ENCODE data around the gene TAS2R38.

Gene TAS2R38

DNA sequence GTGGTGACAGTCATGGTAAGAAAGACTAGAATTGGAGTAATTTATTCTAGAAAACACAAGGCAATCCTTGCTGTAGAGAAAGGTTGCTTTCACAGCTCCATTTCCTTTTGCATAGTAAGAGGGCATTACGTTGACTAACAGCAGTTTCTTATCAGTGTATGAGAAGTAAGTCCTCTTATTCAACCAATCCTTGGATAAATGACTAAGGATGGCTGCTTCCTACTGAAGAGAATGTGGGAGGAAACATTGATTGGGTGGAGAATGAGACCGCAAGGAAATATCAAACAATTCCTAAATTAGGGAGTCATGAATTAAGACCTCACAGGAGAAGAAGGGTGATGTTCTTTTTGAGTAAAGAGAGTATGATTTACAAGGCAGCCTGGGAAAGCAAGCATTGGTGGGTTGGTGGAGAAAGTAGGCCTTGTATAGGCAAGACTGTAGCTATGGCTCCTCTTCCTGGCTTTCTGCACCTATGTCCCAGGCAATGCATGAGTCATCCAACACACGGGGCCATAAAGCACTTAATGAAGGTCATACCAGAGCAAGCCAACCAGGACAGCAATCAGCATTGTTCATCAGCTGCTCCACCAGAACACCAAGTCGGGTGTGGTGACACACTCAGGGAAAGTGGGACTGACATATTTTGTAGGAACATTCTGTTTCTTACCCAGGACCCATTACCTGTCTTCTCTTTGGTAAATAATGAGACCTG is 27.7 kb upstream of the TAS2R38 start:
- 38% methylated on average over 4 of the region's 4 CpGs for WGBS

GRCh38 chr7:142000244-142000643 is 26.7 kb upstream of the TAS2R38 start:
- 40% methylated on average over 1 of the region's 3 CpGs for WGBS
- H3K4ac ChIP-seq (ENCODE audit: low read depth in 1 of 2, low read length in 2 of 2): no peak overlapping the region

More for the DNA sequence above, 27.7 kb upstream of the TAS2R38 start:
- Histone ChIP-seq H3K9ac (ENCODE audit: low read length) (no peak overlapping the region), H3K79me1 (replicated peaks; ENCODE audit: low read length, poor library complexity, severe bottlenecking) (no peaks in the 10 kb centered on the region), H3K27ac (ENCODE audit: low read length, poor library complexity, severe bottlenecking) (no peak overlapping the region), H3K23ac (ENCODE audit: low read length in 2 of 2) (no peak overlapping the region), H2BK12ac (ENCODE audit: low read length in 2 of 2) (no peak overlapping the region), H3K4ac (ENCODE audit: low read depth in 1 of 2, low read length in 2 of 2) (no peak overlapping the region), H4K91ac (ENCODE audit: low read length) (no peak overlapping the region), H3K4me1 (ENCODE audit: control insufficient read depth, insufficient read depth, low read depth, low read length) (no peaks in the 10 kb centered on the region), H3K36me3 (ENCODE audit: control insufficient read depth in 1 of 2, insufficient read depth in 2 of 2, low read depth in 1 of 2, low read length in 2 of 2) (no peaks in the 10 kb centered on the region), H4K8ac (ENCODE audit: low read length) (no peak overlapping the region), H3K4me2 (ENCODE audit: low read length, poor library complexity, severe bottlenecking) (no peak overlapping the region), H2BK5ac (ENCODE audit: low read depth, low read length, poor library complexity, severe bottlenecking) (no peak overlapping the region), H3K18ac (ENCODE audit: low read depth in 1 of 2, low read length in 2 of 2) (no peak overlapping the region), H3K27me3 (ENCODE audit: control insufficient read depth in 1 of 2, insufficient read depth in 1 of 2, low read length in 2 of 2) (no peaks in the 10 kb centered on the region), H2AFZ (ENCODE audit: low read depth, low read length) (no peak overlapping the region), H3K14ac (ENCODE audit: low read length in 2 of 2) (no peak overlapping the region), H2AK5ac (ENCODE audit: low read length, severe bottlenecking) (no peak overlapping the region), H2BK120ac (ENCODE audit: low read depth, low read length) (no peak overlapping the region), H2BK15ac (ENCODE audit: low read depth, poor library complexity, severe bottlenecking) (no peak overlapping the region), H3K4me3 (ENCODE audit: insufficient read depth in 1 of 2, low read depth in 1 of 2, low read length in 2 of 2) (no peak overlapping the region), H3K9me3 (ENCODE audit: control insufficient read depth, low read length) (no peaks in the 10 kb centered on the region)
- no peak for DNase-seq

DNA sequence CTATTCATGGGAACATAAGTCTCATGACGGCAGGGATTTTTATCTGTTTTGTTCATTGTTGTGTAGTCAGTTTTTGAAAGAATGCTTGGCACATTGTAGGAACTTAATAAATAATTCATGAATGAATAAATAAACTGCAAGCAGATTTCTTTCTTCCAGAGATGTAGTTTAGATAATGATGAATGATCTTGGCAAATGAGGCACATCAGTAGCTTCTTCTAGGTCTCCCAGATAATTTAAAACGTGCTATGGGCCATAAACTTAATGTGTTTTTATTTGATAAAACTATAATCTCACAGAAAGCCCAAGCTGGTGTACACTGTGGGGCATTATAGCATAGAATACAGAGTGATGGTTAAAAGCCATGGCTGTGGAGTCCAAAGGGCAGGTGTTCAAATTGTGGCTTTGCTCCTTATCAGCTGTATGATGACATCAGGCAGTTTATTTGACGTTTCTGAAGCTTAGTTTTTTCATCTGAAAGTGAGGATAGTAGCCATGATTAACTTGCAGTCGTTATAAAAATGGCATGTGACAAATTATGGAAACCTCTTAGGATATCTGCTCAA is 25.6 kb upstream of the TAS2R38 start:
- 29% methylated on average over 1 of the region's 4 CpGs for WGBS
- H3K36me3 ChIP-seq (ENCODE audit: control insufficient read depth in 1 of 2, insufficient read depth in 2 of 2, low read depth in 1 of 2, low read length in 2 of 2): no peaks in the 10 kb centered on the region
- H3K4me2 ChIP-seq (ENCODE audit: low read length, poor library complexity, severe bottlenecking): no peak overlapping the region
- no peaks in the 10 kb centered on the region for H3K27me3 ChIP-seq (ENCODE audit: control insufficient read depth in 1 of 2, insufficient read depth in 1 of 2, low read length in 2 of 2)
- no peaks in the 10 kb centered on the region for H3K79me1 ChIP-seq (replicated peaks; ENCODE audit: low read length, poor library complexity, severe bottlenecking)
- no peak for DNase-seq
- H2BK15ac ChIP-seq (ENCODE audit: low read depth, poor library complexity, severe bottlenecking): no peak overlapping the region
- no peak overlapping the region for H4K8ac ChIP-seq (ENCODE audit: low read length)
- no peak overlapping the region for H2AK5ac ChIP-seq (ENCODE audit: low read length, severe bottlenecking)
- no peak overlapping the region for H2BK5ac ChIP-seq (ENCODE audit: low read depth, low read length, poor library complexity, severe bottlenecking)
- H3K9ac ChIP-seq (ENCODE audit: low read length): no peak overlapping the region
- H2BK120ac ChIP-seq (ENCODE audit: low read depth, low read length): no peak overlapping the region
- H3K4me3 ChIP-seq (ENCODE audit: insufficient read depth in 1 of 2, low read depth in 1 of 2, low read length in 2 of 2): no peak overlapping the region
- H2AFZ ChIP-seq (ENCODE audit: low read depth, low read length): no peak overlapping the region
- H3K27ac ChIP-seq (ENCODE audit: low read length, poor library complexity, severe bottlenecking): no peak overlapping the region
- H3K4me1 ChIP-seq (ENCODE audit: control insufficient read depth, insufficient read depth, low read depth, low read length): no peaks in the 10 kb centered on the region
- no peak overlapping the region for H4K91ac ChIP-seq (ENCODE audit: low read length)
- no peaks in the 10 kb centered on the region for H3K9me3 ChIP-seq (ENCODE audit: control insufficient read depth, low read length)
- H3K18ac ChIP-seq (ENCODE audit: low read depth in 1 of 2, low read length in 2 of 2): no peak overlapping the region
- H2BK12ac ChIP-seq (ENCODE audit: low read length in 2 of 2): no peak overlapping the region
- no peak overlapping the region for H3K14ac ChIP-seq (ENCODE audit: low read length in 2 of 2)
- no peak overlapping the region for H3K4ac ChIP-seq (ENCODE audit: low read depth in 1 of 2, low read length in 2 of 2)
- no peak overlapping the region for H3K23ac ChIP-seq (ENCODE audit: low read length in 2 of 2)

More at GRCh38 chr7:142000244-142000643, 26.7 kb upstream of the TAS2R38 start:
- no peak overlapping the region for H4K8ac ChIP-seq (ENCODE audit: low read length)
- H3K14ac ChIP-seq (ENCODE audit: low read length in 2 of 2): no peak overlapping the region
- no peak overlapping the region for H2BK12ac ChIP-seq (ENCODE audit: low read length in 2 of 2)
- no peak overlapping the region for H2AFZ ChIP-seq (ENCODE audit: low read depth, low read length)
- no peaks in the 10 kb centered on the region for H3K4me1 ChIP-seq (ENCODE audit: control insufficient read depth, insufficient read depth, low read depth, low read length)
- no peak overlapping the region for H3K23ac ChIP-seq (ENCODE audit: low read length in 2 of 2)
- no peak overlapping the region for H3K4me2 ChIP-seq (ENCODE audit: low read length, poor library complexity, severe bottlenecking)
- H3K36me3 ChIP-seq (ENCODE audit: control insufficient read depth in 1 of 2, insufficient read depth in 2 of 2, low read depth in 1 of 2, low read length in 2 of 2): no peaks in the 10 kb centered on the region
- DNase-seq: no peak
- no peaks in the 10 kb centered on the region for H3K9me3 ChIP-seq (ENCODE audit: control insufficient read depth, low read length)
- H2AK5ac ChIP-seq (ENCODE audit: low read length, severe bottlenecking): no peak overlapping the region
- H2BK120ac ChIP-seq (ENCODE audit: low read depth, low read length): no peak overlapping the region
- H3K9ac ChIP-seq (ENCODE audit: low read length): no peak overlapping the region
- no peaks in the 10 kb centered on the region for H3K27me3 ChIP-seq (ENCODE audit: control insufficient read depth in 1 of 2, insufficient read depth in 1 of 2, low read length in 2 of 2)
- no peak overlapping the region for H4K91ac ChIP-seq (ENCODE audit: low read length)
- no peak overlapping the region for H2BK15ac ChIP-seq (ENCODE audit: low read depth, poor library complexity, severe bottlenecking)
- H2BK5ac ChIP-seq (ENCODE audit: low read depth, low read length, poor library complexity, severe bottlenecking): no peak overlapping the region
- H3K27ac ChIP-seq (ENCODE audit: low read length, poor library complexity, severe bottlenecking): no peak overlapping the region
- no peak overlapping the region for H3K18ac ChIP-seq (ENCODE audit: low read depth in 1 of 2, low read length in 2 of 2)
- H3K4me3 ChIP-seq (ENCODE audit: insufficient read depth in 1 of 2, low read depth in 1 of 2, low read length in 2 of 2): no peak overlapping the region
- no peaks in the 10 kb centered on the region for H3K79me1 ChIP-seq (replicated peaks; ENCODE audit: low read length, poor library complexity, severe bottlenecking)

- H4K8ac ChIP-seq (ENCODE audit: low read length): no peak overlapping the region
- no peak overlapping the region for H3K4me2 ChIP-seq (ENCODE audit: low read length, poor library complexity, severe bottlenecking)
- WGBS: 67% methylated on average over 1 of the region's 1 CpG
- no peak overlapping the region for H2BK5ac ChIP-seq (ENCODE audit: low read depth, low read length, poor library complexity, severe bottlenecking)
- no peak overlapping the region for H3K18ac ChIP-seq (ENCODE audit: low read depth in 1 of 2, low read length in 2 of 2)
- no peak for DNase-seq
- H3K4me1 ChIP-seq (ENCODE audit: control insufficient read depth, insufficient read depth, low read depth, low read length): no peaks in the 10 kb centered on the region
- no peak overlapping the region for H3K23ac ChIP-seq (ENCODE audit: low read length in 2 of 2)
- no peak overlapping the region for H3K9ac ChIP-seq (ENCODE audit: low read length)
- no peak overlapping the region for H2AK5ac ChIP-seq (ENCODE audit: low read length, severe bottlenecking)
- H3K4ac ChIP-seq (ENCODE audit: low read depth in 1 of 2, low read length in 2 of 2): no peak overlapping the region
- peaks cover 2% of the 10 kb centered on the region for H3K9me3 ChIP-seq (ENCODE audit: control insufficient read depth, low read length)
- H3K14ac ChIP-seq (ENCODE audit: low read length in 2 of 2): no peak overlapping the region
- no peak overlapping the region for H2BK12ac ChIP-seq (ENCODE audit: low read length in 2 of 2)
- no peak overlapping the region for H3K4me3 ChIP-seq (ENCODE audit: insufficient read depth in 1 of 2, low read depth in 1 of 2, low read length in 2 of 2)
- no peaks in the 10 kb centered on the region for H3K79me1 ChIP-seq (replicated peaks; ENCODE audit: low read length, poor library complexity, severe bottlenecking)
- no peak overlapping the region for H2BK15ac ChIP-seq (ENCODE audit: low read depth, poor library complexity, severe bottlenecking)
- H2BK120ac ChIP-seq (ENCODE audit: low read depth, low read length): no peak overlapping the region
- H3K36me3 ChIP-seq (ENCODE audit: control insufficient read depth in 1 of 2, insufficient read depth in 2 of 2, low read depth in 1 of 2, low read length in 2 of 2): no peaks in the 10 kb centered on the region
- H2AFZ ChIP-seq (ENCODE audit: low read depth, low read length): no peak overlapping the region
- no peak overlapping the region for H3K27ac ChIP-seq (ENCODE audit: low read length, poor library complexity, severe bottlenecking)
- no peak overlapping the region for H4K91ac ChIP-seq (ENCODE audit: low read length)
- no peaks in the 10 kb centered on the region for H3K27me3 ChIP-seq (ENCODE audit: control insufficient read depth in 1 of 2, insufficient read depth in 1 of 2, low read length in 2 of 2)
These were observed 19.8 kb upstream of the TAS2R38 start for GRCh38 chr7:141993354-141993753.

Measured in mesenchymal stem cell (in vitro differentiated cells and primary cell).